Measurements from ENCODE around the gene FAM234A. TPM values are rescaled to one million over a fixed set of nuclear protein-coding genes. Genes with fewer than 3 reads are reported as not detected.

The FAM234A gene
- total RNA-seq, 1 experiment from 2014 or later, result 121 TPM

GRCh38 chr16:296276-296675 is 61.7 kb downstream of the FAM234A start:
- BruUV-seq (replicated peaks), result no TSS peak

GRCh38 chr16:296806-297510 is 62.3 kb downstream of the FAM234A start:
- no TSS peak for BruUV-seq (replicated peaks)
- no peaks in the 10 kb centered on the region for H3K4me1 ChIP-seq (ENCODE audit: control insufficient read depth, insufficient read depth, low read length)
- no peaks in the 10 kb centered on the region for H3K27me3 ChIP-seq (ENCODE audit: control insufficient read depth, insufficient read depth, low read length)
- intact Hi-C loops (cut with micrococcal nuclease; ENCODE audit: unreplicated experiment) (no loop called here), in situ Hi-C loops (cut with HindIII; ENCODE audit: low pct_unique_long_range_greater_than_20kb, low sequenced_read_pairs) (no loop called here)
- POLR2A ChIA-PET, result no interaction called here
- no peak overlapping the region for H3K27ac ChIP-seq (ENCODE audit: low read length)
- no peak overlapping the region for H3K4me3 ChIP-seq (ENCODE audit: low read depth in 2 of 2, low read length in 2 of 2)
- no peak for DNase-seq (ENCODE audit: low read depth, low spot score)
- H3K36me3 ChIP-seq (ENCODE audit: control insufficient read depth, insufficient read depth, low read length), result no peaks in the 10 kb centered on the region
- TF ChIP-seq SIN3A (IDR thresholded peaks at IDR 0.05; ENCODE audit: borderline replicate concordance, insufficient read depth, low read depth, low read length) (no peak), CTCF (IDR thresholded peaks at IDR 0.05) (no peak), POLR2AphosphoS5 (IDR thresholded peaks at IDR 0.05; ENCODE audit: low read depth, low read length) (no peak), TCF7L2 (IDR thresholded peaks at IDR 0.05; ENCODE audit: low read depth, low read length) (no peak)
- TF ChIP-seq, protein P1, sequence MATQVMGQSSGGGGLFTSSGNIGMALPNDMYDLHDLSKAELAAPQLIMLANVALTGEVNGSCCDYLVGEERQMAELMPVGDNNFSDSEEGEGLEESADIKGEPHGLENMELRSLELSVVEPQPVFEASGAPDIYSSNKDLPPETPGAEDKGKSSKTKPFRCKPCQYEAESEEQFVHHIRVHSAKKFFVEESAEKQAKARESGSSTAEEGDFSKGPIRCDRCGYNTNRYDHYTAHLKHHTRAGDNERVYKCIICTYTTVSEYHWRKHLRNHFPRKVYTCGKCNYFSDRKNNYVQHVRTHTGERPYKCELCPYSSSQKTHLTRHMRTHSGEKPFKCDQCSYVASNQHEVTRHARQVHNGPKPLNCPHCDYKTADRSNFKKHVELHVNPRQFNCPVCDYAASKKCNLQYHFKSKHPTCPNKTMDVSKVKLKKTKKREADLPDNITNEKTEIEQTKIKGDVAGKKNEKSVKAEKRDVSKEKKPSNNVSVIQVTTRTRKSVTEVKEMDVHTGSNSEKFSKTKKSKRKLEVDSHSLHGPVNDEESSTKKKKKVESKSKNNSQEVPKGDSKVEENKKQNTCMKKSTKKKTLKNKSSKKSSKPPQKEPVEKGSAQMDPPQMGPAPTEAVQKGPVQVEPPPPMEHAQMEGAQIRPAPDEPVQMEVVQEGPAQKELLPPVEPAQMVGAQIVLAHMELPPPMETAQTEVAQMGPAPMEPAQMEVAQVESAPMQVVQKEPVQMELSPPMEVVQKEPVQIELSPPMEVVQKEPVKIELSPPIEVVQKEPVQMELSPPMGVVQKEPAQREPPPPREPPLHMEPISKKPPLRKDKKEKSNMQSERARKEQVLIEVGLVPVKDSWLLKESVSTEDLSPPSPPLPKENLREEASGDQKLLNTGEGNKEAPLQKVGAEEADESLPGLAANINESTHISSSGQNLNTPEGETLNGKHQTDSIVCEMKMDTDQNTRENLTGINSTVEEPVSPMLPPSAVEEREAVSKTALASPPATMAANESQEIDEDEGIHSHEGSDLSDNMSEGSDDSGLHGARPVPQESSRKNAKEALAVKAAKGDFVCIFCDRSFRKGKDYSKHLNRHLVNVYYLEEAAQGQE (IDR thresholded peaks at IDR 0.05; ENCODE audit: insufficient read depth in 1 of 2, low read depth in 2 of 2, low read length in 1 of 2), result no peak
- peak; percentile 11; the same call in 1 of the 2 replicates for ATAC-seq
- CTCF ChIA-PET, result no interaction called here
- H3K9me3 ChIP-seq (ENCODE audit: control insufficient read depth, insufficient read depth, low read depth, low read length), result no peaks in the 10 kb centered on the region

More at GRCh38 chr16:296276-296675, 61.7 kb downstream of the FAM234A start:
- H3K4me3 ChIP-seq (ENCODE audit: low read depth in 2 of 2, low read length in 2 of 2), result no peak overlapping the region
- no peaks in the 10 kb centered on the region for H3K27me3 ChIP-seq (ENCODE audit: control insufficient read depth, insufficient read depth, low read length)
- no peaks in the 10 kb centered on the region for H3K4me1 ChIP-seq (ENCODE audit: control insufficient read depth, insufficient read depth, low read length)
- H3K36me3 ChIP-seq (ENCODE audit: control insufficient read depth, insufficient read depth, low read length), result no peaks in the 10 kb centered on the region
- no peaks in the 10 kb centered on the region for H3K9me3 ChIP-seq (ENCODE audit: control insufficient read depth, insufficient read depth, low read depth, low read length)
- ATAC-seq (no peak), DNase-seq (ENCODE audit: low read depth, low spot score) (no peak)
- ChIA-PET CTCF (no interaction called here), POLR2A (no interaction called here)
- intact Hi-C loops (cut with micrococcal nuclease; ENCODE audit: unreplicated experiment), result no loop called here
- in situ Hi-C loops (cut with HindIII; ENCODE audit: low pct_unique_long_range_greater_than_20kb, low sequenced_read_pairs), result no loop called here
- H3K27ac ChIP-seq (ENCODE audit: low read length), result no peak overlapping the region
- TF ChIP-seq POLR2AphosphoS5 (IDR thresholded peaks at IDR 0.05; ENCODE audit: low read depth, low read length), result no peak
- no peak for TF ChIP-seq TCF7L2 (IDR thresholded peaks at IDR 0.05; ENCODE audit: low read depth, low read length)
- no peak for TF ChIP-seq SIN3A (IDR thresholded peaks at IDR 0.05; ENCODE audit: borderline replicate concordance, insufficient read depth, low read depth, low read length)
- TF ChIP-seq, protein P1 (IDR thresholded peaks at IDR 0.05; ENCODE audit: insufficient read depth in 1 of 2, low read depth in 2 of 2, low read length in 1 of 2), result no peak
- TF ChIP-seq CTCF (IDR thresholded peaks at IDR 0.05), result no peak
